Measurements from ENCODE around the gene RNF44. TPM values are rescaled to one million over a fixed set of nuclear protein-coding genes. Genes with fewer than 3 reads are reported as not detected.

Gene RNF44
- total RNA-seq, 1 donor from 2014 or later = 322 TPM

DNA sequence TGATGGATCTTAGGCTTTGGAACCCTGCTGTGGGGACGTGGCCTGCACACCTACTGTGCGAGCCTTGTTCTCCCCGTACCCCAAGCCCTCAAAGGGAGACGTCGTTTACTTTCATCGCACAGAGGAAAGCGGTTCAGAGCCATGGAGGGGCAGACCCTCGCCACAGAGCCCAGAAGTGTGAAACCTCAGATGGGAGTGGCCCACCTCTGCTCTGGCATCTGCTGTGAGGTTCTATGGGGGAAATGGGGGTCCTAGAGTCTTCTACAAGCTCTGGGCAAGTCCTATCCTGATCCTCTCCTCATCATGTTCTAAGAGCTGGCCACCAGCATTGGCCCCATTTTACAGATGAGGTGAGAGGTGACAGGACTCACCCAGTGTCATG, 3.7 kb upstream of the RNF44 start:
- H3K4me1 Mint-ChIP-seq (ENCODE audit: low read depth, unreplicated experiment) = peaks cover 38% of the 10 kb centered on the region
- peak overlapping the region; percentile 68 for H3K27ac Mint-ChIP-seq (ENCODE audit: unreplicated experiment)
- H3K4me3 Mint-ChIP-seq (ENCODE audit: unreplicated experiment) = peak overlapping the region; percentile 64
- peaks cover 20% of the 10 kb centered on the region for H3K9me3 Mint-ChIP-seq (ENCODE audit: unreplicated experiment)
- H3K36me3 Mint-ChIP-seq (ENCODE audit: unreplicated experiment) = no peaks in the 10 kb centered on the region
- TF ChIP-seq, protein P1, sequence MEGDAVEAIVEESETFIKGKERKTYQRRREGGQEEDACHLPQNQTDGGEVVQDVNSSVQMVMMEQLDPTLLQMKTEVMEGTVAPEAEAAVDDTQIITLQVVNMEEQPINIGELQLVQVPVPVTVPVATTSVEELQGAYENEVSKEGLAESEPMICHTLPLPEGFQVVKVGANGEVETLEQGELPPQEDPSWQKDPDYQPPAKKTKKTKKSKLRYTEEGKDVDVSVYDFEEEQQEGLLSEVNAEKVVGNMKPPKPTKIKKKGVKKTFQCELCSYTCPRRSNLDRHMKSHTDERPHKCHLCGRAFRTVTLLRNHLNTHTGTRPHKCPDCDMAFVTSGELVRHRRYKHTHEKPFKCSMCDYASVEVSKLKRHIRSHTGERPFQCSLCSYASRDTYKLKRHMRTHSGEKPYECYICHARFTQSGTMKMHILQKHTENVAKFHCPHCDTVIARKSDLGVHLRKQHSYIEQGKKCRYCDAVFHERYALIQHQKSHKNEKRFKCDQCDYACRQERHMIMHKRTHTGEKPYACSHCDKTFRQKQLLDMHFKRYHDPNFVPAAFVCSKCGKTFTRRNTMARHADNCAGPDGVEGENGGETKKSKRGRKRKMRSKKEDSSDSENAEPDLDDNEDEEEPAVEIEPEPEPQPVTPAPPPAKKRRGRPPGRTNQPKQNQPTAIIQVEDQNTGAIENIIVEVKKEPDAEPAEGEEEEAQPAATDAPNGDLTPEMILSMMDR (IDR thresholded peaks at IDR 0.05; ENCODE audit: partially characterized antibody, unreplicated experiment) = no peak
- DNase-seq = no peak
- peaks cover 25% of the 10 kb centered on the region for H3K27me3 Mint-ChIP-seq (ENCODE audit: unreplicated experiment)

DNA sequence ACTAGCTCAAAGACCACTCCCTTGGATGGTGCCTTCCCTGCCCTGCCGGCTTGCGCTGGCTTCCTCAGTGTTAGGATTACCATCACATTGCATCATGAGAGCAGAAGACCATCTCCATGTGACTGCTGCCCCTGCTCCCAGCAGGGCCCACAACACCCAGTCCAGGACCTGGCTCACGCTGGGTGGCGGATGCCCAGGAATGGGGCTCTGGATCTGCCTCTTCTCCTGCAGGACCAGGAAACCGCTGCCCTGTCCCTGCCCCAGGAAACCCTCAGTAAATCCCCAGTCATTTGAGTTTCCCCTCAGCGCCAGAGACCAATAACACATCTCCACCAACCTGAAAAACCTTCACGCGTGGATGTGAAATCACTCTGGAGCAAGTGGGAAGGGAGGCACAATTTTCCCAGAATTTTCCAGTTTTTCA, 3.3 kb upstream of the RNF44 start:
- Mint-ChIP-seq H3K27me3 (ENCODE audit: unreplicated experiment) (peaks cover 29% of the 10 kb centered on the region), H3K4me1 (ENCODE audit: low read depth, unreplicated experiment) (peaks cover 35% of the 10 kb centered on the region), H3K36me3 (ENCODE audit: unreplicated experiment) (no peaks in the 10 kb centered on the region), H3K9me3 (ENCODE audit: unreplicated experiment) (peaks cover 23% of the 10 kb centered on the region), H3K4me3 (ENCODE audit: unreplicated experiment) (peak overlapping the region; percentile 64), H3K27ac (ENCODE audit: unreplicated experiment) (peak overlapping the region; percentile 68)
- no peak for DNase-seq
- TF ChIP-seq, protein P1 (IDR thresholded peaks at IDR 0.05; ENCODE audit: partially characterized antibody, unreplicated experiment) = no peak

DNA sequence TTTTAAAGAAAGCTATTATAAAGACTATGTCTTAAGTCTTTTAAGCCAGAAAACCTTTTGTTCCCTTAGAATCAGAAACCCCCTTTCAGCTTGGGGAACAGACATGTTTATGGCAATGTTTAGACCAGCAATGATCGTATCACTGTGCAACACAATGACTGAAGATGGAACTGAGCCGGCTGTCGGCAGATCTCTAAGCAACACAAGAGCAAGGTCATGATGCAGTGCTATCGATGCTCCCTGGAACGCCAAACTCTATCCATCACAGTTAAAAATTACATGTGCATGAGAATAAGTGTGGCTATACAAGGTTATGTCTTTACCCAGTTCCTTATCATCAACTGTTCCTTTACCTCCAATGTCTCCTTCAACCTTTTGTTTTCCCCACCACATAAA, 1.8 kb upstream of the RNF44 start:
- Mint-ChIP-seq H3K4me1 (ENCODE audit: low read depth, unreplicated experiment) (peaks cover 44% of the 10 kb centered on the region), H3K4me3 (ENCODE audit: unreplicated experiment) (peak overlapping the region; percentile 95), H3K27ac (ENCODE audit: unreplicated experiment) (peak overlapping the region; percentile 99), H3K27me3 (ENCODE audit: unreplicated experiment) (peaks cover 26% of the 10 kb centered on the region), H3K9me3 (ENCODE audit: unreplicated experiment) (peaks cover 25% of the 10 kb centered on the region), H3K36me3 (ENCODE audit: unreplicated experiment) (no peaks in the 10 kb centered on the region)
- TF ChIP-seq, protein P1 (IDR thresholded peaks at IDR 0.05; ENCODE audit: partially characterized antibody, unreplicated experiment) = no peak
- DNase-seq = no peak

DNA sequence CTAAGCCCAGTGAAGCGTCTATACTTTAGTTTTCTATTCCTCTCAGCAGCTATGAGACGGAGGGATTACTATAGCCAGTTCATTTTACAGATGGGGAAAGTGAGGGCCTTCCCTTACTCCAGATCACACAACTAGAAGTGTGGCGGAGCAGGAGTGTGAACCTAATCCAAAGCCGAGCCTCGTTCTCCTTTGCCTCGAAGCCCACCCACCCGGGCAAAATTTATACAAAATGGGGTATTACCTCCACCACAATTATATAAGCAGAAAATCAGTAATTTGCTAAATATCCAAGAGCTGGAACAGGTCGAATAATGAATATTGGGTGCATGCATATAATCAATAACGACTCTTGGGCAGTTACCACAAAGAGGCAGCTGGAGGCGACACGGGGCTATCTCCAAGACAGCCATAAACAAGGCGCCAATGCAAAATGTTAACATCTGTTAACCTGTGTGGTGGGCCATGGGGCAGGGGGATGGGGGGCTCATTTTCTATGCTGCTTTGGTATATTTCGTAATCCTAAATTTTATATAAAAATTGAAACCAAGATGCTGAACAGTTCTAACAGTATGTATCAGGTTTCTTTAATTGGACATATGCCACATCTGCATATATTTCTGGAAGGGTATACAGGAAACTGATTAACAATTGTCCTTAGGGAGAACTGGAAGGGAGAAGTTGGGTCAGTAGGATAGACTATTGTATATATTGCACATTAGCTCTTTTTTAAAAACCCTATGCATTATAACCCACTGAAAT, 1.2 kb upstream of the RNF44 start:
- Mint-ChIP-seq H3K9me3 (ENCODE audit: unreplicated experiment) (peaks cover 25% of the 10 kb centered on the region), H3K4me3 (ENCODE audit: unreplicated experiment) (peak overlapping the region; percentile 95), H3K36me3 (ENCODE audit: unreplicated experiment) (no peaks in the 10 kb centered on the region), H3K4me1 (ENCODE audit: low read depth, unreplicated experiment) (peaks cover 44% of the 10 kb centered on the region), H3K27ac (ENCODE audit: unreplicated experiment) (peak overlapping the region; percentile 99), H3K27me3 (ENCODE audit: unreplicated experiment) (peaks cover 24% of the 10 kb centered on the region)
- DNase-seq = peak; percentile 58
- TF ChIP-seq, protein P1 (IDR thresholded peaks at IDR 0.05; ENCODE audit: partially characterized antibody, unreplicated experiment) = no peak

DNA sequence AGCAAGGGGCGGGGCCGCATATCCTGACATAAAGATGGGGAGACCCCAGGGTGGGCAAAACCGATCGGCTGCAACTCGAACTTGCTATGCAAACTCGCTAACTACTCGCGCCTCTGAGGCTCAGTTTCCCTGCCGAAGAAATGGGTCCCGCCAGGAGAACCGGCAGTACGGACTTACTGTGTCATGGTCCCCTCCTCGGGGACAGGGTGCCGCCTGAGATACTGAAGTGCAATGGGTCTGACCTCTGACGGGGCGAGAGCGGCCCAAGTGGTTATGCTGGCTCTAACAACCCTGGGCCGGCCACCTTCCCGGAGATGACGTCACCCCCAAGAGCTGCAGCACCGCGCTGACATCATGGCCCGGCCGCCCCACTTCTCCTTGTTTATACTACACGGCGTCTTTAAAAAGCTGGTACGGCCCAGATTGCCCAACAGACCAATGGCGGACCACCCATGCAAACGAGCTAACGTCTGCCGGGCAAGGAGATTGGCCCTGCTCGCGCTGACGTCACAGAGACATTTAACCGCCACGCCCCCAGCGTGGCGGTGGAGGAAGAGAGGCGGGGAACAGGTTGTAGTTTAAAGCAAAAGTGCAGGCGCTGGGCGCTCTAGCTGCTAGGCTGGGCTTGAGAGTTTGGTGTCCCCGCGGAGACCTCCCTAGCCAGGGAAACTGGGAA, 490 bp upstream of the RNF44 start:
- H3K4me1 Mint-ChIP-seq (ENCODE audit: low read depth, unreplicated experiment) = peaks cover 44% of the 10 kb centered on the region
- no peaks in the 10 kb centered on the region for H3K36me3 Mint-ChIP-seq (ENCODE audit: unreplicated experiment)
- H3K27me3 Mint-ChIP-seq (ENCODE audit: unreplicated experiment) = peaks cover 26% of the 10 kb centered on the region
- H3K9me3 Mint-ChIP-seq (ENCODE audit: unreplicated experiment) = peaks cover 27% of the 10 kb centered on the region
- peak overlapping the region; percentile 95 for H3K4me3 Mint-ChIP-seq (ENCODE audit: unreplicated experiment)
- TF ChIP-seq, protein P1 (IDR thresholded peaks at IDR 0.05; ENCODE audit: partially characterized antibody, unreplicated experiment) = no peak
- peak overlapping the region; percentile 99 for H3K27ac Mint-ChIP-seq (ENCODE audit: unreplicated experiment)
- DNase-seq = peak; percentile 93

Measured in glutamatergic neuron (in vitro differentiated cells).